ENCODE measurements around the gene UBE2U.

Gene UBE2U

DNA sequence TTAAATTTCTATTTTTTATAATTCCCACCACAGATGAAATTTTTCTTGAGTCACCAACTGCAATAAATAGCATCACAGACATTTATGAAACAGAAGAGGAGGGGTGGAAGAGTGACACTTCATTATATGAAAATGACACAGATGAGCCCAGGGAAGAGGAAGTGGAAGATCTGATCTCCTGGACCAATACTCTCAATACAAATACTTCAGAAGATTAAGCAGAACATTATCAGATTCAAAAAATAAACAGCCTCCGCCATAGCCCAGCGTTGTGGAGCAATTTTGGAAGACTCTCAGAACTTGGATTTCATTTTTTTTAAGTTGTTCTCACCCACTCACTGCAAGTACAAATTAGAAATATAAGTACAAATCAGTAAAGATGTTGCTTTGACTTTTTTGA lies 63.6 kb downstream of the UBE2U start:
- DNase-seq (ENCODE audit: low read depth, low spot score) = no peak
- H3K4me3 ChIP-seq (ENCODE audit: low read length) = no peak overlapping the region

DNA sequence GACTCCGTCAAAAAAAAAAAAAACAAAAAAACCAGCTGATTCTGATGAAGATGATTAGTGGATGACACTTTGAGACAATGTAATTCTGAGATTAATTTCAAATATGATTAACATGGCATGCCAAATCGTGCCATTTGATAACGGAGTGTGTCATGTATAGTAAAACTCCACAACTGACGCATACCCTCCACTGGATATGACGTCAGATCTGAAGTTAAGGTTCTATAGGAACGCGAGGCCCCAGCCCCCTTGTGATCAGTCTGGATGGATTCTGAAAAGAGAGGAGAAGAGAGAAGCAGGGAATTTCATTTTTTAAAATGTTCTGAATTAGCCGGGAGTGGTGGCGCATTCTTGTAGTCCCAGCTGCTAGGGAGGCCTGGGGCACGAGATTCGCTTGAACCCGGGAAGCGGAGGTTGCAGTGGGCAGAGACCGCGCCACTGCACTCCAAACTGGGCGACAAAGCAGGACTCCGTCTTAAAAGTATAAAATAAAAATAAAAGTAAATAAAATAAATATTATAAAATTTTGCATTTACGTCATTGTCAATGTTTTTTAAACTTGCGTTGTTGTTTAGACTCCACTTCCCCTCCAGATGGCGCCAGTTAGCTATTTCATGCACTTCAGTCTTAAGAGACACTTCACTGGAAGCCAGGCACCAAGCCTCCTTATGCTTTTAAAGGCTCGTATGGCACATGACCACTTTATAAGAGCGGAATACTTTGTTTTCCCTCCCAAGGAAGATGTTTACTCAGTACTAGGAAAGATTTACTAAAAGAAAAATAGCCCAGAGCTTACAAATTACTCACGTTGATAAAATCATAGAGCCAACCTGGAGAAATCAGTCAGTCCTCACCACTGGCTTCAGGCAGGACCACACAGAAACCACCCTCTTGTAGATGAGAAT lies 65.5 kb downstream of the UBE2U start:
- no peak overlapping the region for H3K4me3 ChIP-seq (ENCODE audit: low read length)
- DNase-seq (ENCODE audit: low read depth, low spot score) = peak; percentile 76

DNA sequence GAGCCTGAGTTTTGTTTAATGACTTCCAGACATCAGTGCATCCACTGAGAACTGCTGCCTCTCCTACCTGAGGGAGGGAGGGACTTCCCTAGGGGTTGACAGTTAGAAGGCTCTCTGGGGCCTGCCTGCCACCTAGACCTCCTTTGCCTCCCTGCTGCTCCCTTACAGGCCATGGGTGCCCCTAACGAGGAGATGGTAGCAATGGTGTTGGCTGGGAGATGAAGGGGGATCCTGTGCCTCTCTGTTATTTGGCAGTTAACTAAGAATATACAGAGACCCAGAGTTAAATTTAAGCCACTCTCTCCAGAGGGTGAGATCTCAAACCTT lies 66.1 kb downstream of the UBE2U start:
- H3K4me3 ChIP-seq (ENCODE audit: low read length) = no peak overlapping the region
- DNase-seq (ENCODE audit: low read depth, low spot score) = no peak

DNA sequence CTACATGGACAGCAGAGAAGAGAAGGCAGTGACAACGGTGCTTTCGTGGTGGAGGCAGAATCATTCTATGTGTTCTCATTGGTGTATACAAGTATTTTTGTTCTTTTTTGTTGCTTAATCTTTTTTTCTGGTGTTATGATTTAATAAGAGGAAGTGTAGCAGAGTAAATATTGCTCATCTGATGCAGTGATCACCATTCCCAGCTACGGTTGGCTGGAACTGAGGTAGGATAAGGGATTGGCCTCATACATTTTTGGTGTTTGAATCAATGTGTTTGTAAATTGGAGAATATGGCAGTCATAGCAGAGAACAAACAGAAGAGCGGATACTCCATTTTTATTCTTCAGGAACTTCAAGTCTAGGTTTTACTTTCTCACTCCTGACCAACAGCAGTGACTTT lies 76.6 kb downstream of the UBE2U start:
- H3K4me3 ChIP-seq (ENCODE audit: low read length) = no peak overlapping the region
- DNase-seq (ENCODE audit: low read depth, low spot score) = no peak

DNA sequence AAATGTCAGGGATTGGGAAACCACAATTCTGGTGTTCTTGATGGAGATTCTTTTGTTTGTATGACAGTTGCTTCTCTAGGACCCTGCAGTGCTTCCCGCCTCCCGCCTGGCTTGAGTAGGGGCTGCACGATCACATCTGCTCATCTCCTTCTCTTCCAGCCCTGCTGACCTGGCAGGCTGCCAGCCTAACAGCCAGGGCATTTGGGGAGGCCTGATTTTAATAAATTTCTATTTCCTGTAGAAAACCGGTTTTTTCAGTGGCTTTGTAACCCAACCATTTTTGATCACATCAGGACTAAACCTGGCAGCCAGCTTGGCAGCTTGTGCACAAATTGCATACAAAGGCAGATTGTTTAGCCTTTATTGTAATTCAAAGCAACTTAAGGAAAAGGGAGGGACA lies 78.9 kb downstream of the UBE2U start:
- no peak for DNase-seq (ENCODE audit: low read depth, low spot score)
- no peak overlapping the region for H3K4me3 ChIP-seq (ENCODE audit: low read length)

DNA sequence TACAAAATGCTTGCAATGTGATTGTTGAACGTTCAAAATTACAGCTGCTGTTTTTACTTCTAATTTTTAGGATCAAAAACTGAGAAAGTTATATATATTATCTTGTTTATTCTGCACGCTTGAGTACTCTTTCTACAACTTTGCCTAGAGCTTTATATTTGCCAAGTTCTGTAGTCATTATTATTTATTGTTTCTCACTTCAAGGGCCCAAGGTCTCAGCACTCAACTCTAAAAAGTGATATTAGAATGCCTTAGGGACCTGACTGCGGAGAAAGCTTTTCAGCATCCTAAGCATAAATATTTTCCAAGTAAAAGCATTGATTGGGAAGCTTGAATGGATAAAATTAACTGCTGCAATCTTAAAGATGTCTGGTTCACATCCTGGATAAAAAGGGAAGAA lies 83.6 kb downstream of the UBE2U start:
- no peak for DNase-seq (ENCODE audit: low read depth, low spot score)
- no peak overlapping the region for H3K4me3 ChIP-seq (ENCODE audit: low read length)

DNA sequence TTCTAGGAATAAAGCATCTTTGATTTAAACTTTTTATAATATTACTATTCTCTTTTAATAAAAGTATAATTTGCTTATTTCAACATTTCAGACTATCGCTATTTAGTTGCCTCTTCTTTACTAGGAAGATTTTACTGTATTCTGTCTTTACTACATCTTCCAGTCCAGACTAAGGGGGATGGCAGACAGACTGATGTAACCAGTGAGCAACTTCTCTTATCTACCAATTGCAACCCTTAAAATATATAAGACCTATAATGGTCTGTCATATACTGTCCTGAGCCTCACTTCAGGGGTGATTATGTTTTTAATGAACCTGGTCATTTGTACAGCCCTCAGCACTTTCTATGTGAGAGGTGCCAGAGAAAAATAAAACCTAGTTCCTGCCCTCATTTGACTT lies 87.0 kb downstream of the UBE2U start:
- H3K4me3 ChIP-seq (ENCODE audit: low read length) = no peak overlapping the region
- DNase-seq (ENCODE audit: low read depth, low spot score) = no peak

DNA sequence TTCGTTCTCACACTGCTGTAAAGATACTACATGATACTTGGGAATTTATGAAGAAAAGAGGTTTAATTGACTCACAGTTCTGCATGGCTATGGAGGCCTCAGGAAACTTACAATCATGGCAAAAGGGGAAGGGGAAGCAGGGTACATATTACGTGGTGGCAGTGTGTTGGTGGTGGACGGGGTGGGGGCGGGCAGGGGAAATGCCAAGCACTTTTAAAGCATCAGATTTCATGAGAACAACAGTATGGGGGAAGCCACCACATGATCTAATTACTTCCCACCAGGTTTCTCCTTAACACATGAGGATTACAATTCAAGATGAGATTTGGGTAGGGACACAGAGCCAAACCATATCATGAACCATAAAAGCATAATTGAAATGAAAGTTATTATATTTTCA lies 88.5 kb downstream of the UBE2U start:
- no peak for DNase-seq (ENCODE audit: low read depth, low spot score)

DNA sequence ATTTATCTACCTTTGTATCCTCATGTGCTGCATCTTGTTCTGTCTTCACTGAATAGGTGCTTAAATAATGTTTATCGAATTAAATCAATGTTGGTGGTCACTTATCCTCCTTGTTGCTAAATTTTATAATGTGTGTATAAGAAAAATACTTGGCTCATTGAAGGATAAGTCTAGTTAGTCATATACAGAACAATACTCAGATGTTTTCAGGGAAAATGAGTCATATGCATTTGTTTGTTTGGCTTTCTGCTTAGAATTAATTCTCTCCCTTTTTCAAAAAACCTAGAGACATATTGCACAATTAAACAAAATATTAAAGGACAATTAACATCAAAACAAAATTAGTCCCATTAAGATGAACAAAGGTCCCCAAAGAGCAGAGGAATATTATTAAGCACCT lies 89.0 kb downstream of the UBE2U start:
- no peak overlapping the region for H3K4me3 ChIP-seq (ENCODE audit: low read length)
- no peak for DNase-seq (ENCODE audit: low read depth, low spot score)

More for the DNA sequence above, 88.5 kb downstream of the UBE2U start:
- H3K4me3 ChIP-seq (ENCODE audit: low read length) = no peak overlapping the region

DNA sequence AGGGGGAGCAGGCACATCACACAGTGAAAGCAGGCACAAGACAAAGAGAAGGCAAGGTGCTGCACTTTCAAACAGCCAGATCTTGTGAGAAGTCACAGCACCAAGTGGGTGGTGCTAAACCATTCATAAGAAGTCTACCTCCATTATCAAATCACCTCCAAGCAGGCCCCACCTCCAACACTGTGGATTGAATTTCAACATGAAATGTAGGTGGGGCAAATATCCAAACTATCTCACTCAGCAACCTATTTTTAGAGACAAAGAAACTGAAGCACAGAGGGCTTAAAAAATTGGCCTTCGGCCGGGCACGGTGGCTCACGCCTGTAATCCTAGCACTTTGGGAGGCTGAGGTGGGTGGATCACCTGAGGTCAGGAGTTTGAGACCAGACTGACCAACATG lies 90.4 kb downstream of the UBE2U start:
- H3K4me3 ChIP-seq (ENCODE audit: low read length) = no peak overlapping the region
- DNase-seq (ENCODE audit: low read depth, low spot score) = no peak

DNA sequence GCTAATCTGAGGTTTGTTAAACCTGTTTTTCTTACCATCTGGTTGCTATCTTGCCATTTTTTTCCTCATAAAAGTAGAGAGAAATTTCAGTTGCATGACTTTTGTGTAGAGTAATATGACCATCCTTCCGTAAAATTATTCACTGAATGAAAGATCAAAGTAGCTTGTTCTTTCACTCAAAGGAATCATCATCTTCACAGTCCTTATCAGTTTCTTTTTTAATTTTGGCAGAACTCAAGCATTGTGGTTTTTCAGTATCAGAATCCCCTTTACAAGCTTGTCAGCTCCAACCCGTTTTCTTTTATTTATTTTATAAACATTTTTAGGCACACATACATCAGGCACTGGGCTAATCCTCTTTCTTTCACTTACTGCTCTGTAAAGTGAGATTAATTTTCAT lies 91.7 kb downstream of the UBE2U start:
- DNase-seq (ENCODE audit: low read depth, low spot score) = no peak
- H3K4me3 ChIP-seq (ENCODE audit: low read length) = no peak overlapping the region

DNA sequence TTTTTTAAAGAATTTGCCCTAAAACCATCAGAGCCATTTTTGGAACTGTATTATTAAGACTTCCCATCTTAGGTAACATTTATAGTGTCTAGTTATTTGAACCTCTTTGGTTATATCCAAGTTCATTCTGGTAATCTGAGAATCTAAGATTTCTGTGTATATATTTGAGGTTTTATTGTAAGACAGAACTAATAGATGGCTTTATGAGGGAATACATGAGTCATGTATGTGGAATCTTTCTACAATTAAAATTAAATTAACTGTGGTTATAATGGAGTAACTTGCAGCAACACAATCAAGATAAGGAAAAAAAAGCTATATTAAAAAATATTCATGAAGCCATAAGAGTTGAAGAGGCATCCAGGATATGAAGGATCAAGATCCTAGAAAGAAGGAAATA lies 92.1 kb downstream of the UBE2U start:
- no peak overlapping the region for H3K4me3 ChIP-seq (ENCODE audit: low read length)
- DNase-seq (ENCODE audit: low read depth, low spot score) = no peak

DNA sequence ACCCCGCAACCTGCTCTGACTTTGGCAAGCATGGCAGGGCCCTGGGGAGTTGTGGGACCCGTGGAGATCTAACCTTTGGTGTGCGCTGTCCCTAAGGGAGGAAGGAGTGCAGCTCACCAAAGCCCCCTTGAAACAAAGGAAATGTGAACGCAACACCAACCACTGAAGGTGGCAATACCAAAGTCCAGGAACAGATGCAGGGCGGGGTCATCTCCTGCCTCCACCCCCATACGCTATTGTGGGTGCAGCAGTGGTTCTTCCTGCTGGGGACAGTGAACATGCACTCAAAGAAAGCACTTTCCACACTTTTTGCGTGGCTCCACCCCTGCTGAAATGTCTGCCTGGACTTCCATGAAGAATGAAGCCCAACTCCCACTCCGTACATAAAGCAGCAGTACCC lies 93.0 kb downstream of the UBE2U start:
- no peak overlapping the region for H3K4me3 ChIP-seq (ENCODE audit: low read length)
- no peak for DNase-seq (ENCODE audit: low read depth, low spot score)

DNA sequence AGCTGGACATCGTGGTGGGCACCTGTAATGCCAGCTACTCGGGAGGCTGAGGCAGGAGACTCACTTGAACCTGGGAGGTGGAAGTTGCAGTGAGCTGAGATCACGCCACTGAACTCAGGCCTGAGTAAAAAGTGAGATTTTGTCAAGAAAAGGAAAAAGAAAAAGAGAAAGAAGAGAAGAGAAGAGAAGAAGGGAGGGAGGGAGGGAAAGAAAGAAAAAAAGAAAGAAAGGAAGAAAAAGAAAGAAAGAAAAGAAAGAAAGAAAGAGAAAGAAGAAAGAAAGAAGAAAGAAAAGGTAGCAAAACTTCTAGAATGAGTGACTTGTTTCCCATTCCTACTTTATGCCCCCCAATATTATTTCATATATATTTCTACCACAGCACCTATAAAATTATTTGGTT lies 98.8 kb downstream of the UBE2U start:
- DNase-seq (ENCODE audit: low read depth, low spot score) = no peak
- H3K4me3 ChIP-seq (ENCODE audit: low read length) = no peak overlapping the region

DNA sequence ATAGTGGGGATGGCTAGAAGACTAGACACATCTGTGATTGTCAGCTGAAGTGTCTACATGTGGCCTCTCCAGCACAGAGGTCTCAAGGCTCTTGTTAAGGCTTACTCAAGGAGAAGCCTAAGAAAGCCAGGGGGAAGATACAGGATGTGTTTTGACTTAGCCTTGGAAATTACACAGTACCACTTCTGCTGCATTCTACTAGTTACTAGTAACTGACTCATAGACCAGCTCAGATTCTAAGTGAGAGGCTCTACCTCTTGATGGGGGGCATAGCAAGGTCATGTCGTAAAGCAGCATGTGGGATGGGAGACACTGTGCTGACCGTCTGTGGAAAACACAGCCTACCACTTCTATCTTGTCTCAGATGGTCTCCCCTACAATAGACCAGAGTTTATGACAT lies 99.5 kb downstream of the UBE2U start:
- no peak for DNase-seq (ENCODE audit: low read depth, low spot score)
- no peak overlapping the region for H3K4me3 ChIP-seq (ENCODE audit: low read length)

DNA sequence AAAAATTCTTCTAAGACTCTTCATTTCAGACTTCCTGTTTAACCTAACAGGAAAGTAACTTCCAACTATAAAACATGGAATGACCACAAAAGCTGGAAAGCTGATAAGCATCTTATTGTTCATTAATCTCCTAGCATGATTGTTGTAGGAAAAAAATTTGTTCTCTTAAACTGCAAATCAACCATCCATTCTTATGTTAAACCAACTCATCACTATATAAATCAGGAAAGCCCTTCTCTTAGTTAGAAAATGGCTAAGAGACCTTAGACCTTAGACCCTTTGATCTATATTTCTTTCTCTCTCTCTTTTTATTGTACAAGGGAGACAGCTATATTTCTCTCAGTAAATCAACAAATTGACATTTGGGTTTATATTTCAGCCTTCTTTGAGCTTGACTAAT lies 101.4 kb downstream of the UBE2U start:
- DNase-seq (ENCODE audit: low read depth, low spot score) = no peak
- H3K4me3 ChIP-seq (ENCODE audit: low read length) = no peak overlapping the region

DNA sequence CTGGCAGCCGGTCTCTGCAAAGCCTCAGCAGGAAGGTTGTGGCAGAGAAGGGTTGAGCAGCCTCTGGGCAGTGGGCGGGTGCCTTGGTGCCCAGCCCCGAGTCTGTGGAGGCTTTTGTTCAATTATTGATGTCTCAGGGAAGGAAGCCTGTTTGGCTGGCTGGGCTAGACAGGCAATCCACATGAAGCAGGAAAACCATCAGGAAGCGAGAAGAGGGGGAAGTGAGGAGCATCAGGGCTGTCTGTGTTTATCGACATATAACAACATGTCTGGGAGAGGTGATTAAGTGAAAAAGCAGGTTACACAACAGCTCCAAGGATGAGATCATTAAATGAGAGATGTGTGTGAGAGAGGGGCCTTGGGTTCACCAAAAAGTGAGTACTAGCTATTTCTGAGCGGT lies 105.4 kb downstream of the UBE2U start:
- no peak overlapping the region for H3K4me3 ChIP-seq (ENCODE audit: low read length)
- no peak for DNase-seq (ENCODE audit: low read depth, low spot score)

DNA sequence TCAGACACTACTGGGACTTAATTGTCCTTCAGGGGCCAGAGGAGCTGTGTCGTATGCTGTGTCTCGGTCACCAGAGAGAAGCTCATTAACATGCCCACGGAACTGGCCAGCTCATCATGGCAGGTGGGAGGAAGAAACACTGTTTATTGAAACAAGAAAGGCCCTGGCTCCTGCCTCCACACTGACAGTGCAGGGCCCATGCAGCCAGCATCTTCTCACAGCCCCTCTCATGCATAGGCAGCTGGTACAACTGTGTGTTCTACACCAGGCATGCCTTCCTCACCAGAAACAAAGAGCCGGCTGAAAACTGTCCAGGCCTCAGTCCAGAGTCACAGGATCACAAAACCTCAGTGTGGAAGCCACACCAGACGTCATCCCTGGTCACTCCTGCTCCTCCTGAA lies 106.0 kb downstream of the UBE2U start:
- DNase-seq (ENCODE audit: low read depth, low spot score) = no peak
- H3K4me3 ChIP-seq (ENCODE audit: low read length) = no peak overlapping the region

DNA sequence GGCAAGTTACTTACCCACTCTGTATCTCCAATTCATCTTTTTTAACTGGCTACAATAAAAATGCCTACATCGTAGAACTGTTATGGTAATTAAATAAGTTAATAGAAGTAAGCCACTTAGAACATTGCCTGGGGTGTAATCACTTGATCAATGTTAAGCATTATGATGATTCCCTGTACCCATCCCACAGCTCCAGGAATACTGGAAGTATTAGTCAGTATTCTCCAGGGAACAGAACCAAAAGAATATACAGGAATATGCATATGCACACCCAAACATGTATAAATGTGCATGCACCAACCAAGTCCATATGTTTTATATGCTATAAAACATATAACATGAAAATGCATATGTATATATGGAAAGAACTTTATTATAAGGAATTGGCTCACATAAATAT lies 107.3 kb downstream of the UBE2U start:
- DNase-seq (ENCODE audit: low read depth, low spot score) = no peak
- H3K4me3 ChIP-seq (ENCODE audit: low read length) = no peak overlapping the region

DNA sequence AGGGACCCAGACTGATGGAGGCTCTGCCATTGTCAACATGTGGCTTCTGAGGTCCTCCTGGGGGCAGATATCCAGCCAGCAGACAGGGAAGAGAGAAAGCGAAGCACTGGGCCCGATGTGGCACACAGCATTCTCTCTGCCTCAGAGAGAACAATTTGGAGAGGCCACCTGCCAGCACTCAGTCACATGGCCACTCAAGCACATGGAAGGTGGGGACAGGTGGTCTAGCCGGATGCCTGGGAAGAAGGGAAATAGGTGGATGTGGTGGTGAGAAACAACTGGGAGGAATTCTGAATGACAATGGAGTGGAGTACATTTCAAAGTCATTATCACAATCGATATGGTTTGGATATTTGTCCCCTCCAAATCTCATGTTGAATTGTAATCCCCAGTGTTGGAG lies 109.0 kb downstream of the UBE2U start:
- no peak for DNase-seq (ENCODE audit: low read depth, low spot score)
- H3K4me3 ChIP-seq (ENCODE audit: low read length) = no peak overlapping the region

DNA sequence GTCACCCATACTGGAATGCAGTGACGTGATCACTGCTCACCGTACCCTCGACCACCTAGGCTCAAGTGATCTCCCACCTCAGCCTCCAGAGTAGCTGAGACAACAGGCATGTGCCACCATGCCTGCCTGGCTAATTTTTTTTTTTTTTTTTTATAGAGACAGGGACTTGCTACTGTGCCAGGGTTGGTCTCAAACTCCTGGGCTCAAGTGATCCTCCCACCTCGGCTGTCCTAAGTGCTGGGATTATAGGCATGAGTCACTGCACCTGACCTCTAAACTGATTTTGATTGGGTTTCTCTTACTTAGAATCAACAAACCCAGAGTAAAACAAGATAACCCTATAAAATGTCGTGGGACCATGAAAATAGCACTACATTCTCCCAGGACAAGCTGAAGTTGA lies 112.0 kb downstream of the UBE2U start:
- H3K4me3 ChIP-seq (ENCODE audit: low read length) = no peak overlapping the region
- DNase-seq (ENCODE audit: low read depth, low spot score) = no peak
